NT2/D1 (cell line): ENCODE data around the gene KBTBD4.

ENCODE experiments used
- YY1 ChIP-seq: IDR thresholded peaks from 2 replicates; pipeline ENCODE4 v1.6.1; 2011; ENCODE audit not compliant: insufficient read length, insufficient read depth
- ZNF274 ChIP-seq: IDR thresholded peaks from 2 replicates; pipeline ENCODE4 v1.6.1; 2011; ENCODE audit warnings: mild to moderate bottlenecking, low read depth, low read length

DNA sequence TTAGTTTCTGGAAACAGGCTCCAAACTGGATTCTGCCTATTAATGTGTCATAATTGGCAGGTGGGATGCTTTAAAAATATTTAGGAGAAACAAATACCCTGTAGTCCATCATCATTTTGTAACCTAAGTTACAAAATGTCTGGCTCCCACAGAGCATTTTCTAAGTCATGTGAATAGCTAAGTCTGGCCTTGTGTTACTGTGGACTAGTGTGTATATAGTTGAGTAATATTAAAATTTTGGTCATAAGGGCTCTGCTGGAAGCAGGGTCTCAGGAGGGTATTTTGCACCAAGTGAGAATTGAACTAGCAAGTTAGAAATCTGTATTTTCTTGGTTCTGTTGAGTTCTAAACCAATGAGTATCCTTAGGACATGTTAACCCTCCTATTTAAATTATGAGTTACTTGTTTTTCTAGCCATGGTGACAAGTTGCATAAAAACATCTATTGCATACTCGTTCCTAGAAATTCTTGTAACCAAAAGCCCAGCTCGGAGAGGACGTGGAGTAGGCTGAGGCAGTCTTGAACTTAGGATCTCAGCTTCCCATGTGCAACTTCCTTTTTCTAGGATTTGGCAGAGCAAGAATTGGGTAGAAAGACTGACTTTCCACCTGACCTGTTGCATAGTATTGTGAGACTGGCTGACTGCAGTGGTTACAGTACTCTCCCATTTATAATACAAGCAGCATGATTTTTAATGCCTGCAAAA lies 8.0 kb downstream of the KBTBD4 start:
- TF ChIP-seq YY1: no peak
- TF ChIP-seq ZNF274: no peak
